ACC112 (cell line): ENCODE data around the gene HARBI1.
"Not testable (repeated sequence)": the region's sequence is repeated elsewhere in the genome, so short reads cannot be mapped to it uniquely, and the experiment has no call there.

Experiments used
- H2AFZ ChIP-seq: fragments of 200-600 bp; sonication (generic); one replicate; pipeline ENCODE4 v1.6.0; 2017; ENCODE audit warnings: antibody characterized with exemption, low read length; ENCODE audit not compliant: unreplicated experiment
- H3K27ac ChIP-seq: fragments of 200-600 bp; sonication (generic); 2 replicates; pipeline ENCODE4 v1.5.1; 2014; ENCODE audit warnings: low read depth, mild to moderate bottlenecking, antibody characterized with exemption, low read length, moderate library complexity
- H3K27me3 ChIP-seq: fragments of 200-600 bp; sonication (generic); 2 replicates; pipeline ENCODE4 v1.6.1; 2014; ENCODE audit warnings: mild to moderate bottlenecking, antibody characterized with exemption, low read length, moderate library complexity, mixed read lengths; ENCODE audit not compliant: insufficient read depth
- H3K36me3 ChIP-seq: fragments of 200-600 bp; sonication (generic); 2 replicates; pipeline ENCODE4 v1.6.1; 2016; ENCODE audit warnings: mild to moderate bottlenecking, antibody characterized with exemption, low read length, moderate library complexity, mixed read lengths; ENCODE audit not compliant: insufficient read depth
- H3K4me1 ChIP-seq: fragments of 200-600 bp; sonication (generic); one replicate; pipeline ENCODE4 v1.6.1; 2016; ENCODE audit warnings: low read length, mixed read lengths; ENCODE audit not compliant: insufficient read depth, unreplicated experiment, control insufficient read depth
- H3K4me3 ChIP-seq: fragments of 200-600 bp; sonication (generic); 2 replicates; pipeline ENCODE4 v1.5.1; 2014; ENCODE audit warnings: mild to moderate bottlenecking, low read depth, low read length
- H3K79me2 ChIP-seq: fragments of 200-600 bp; sonication (generic); one replicate; pipeline ENCODE4 v1.6.0; 2016; ENCODE audit warnings: low read length; ENCODE audit not compliant: control insufficient read depth, unreplicated experiment, insufficient read depth

Gene HARBI1

DNA sequence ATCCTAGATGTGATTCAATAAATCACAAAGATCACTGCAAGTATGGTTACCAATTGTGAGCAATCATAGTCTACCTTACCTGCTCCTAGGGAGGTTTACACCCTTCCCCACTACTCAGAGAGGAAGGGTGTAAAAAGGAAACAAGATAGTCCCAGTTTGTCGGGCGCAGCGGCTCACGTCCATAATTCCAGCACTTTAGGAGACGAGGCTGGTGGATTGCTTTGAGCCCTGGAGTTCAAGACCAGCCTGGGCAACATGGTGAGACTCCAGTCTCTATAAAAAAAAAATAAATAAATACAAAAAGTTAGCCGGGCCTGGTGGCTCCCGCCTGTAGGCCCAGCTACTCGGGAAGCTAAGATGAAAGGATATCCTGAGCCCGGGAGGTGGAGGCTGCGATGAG, 22.2 kb downstream of the HARBI1 start:
- Histone ChIP-seq H3K36me3 (no peaks in the 10 kb centered on the region), H3K27me3 (no peaks in the 10 kb centered on the region), H3K79me2 (peaks cover 39% of the 10 kb centered on the region), H3K4me3 (peak overlapping the region; percentile 99), H2AFZ (peak overlapping the region; percentile 100), H3K27ac (peak overlapping the region; percentile 58; the same call in 1 of the 2 replicates), H3K4me1 (peaks cover 24% of the 10 kb centered on the region)

- Histone ChIP-seq H3K4me3 (peak overlapping the region; percentile 99), H3K27ac (peak overlapping the region; percentile 58), H2AFZ (peak overlapping the region; percentile 100), H3K79me2 (peaks cover 44% of the 10 kb centered on the region), H3K36me3 (no peaks in the 10 kb centered on the region), H3K4me1 (peaks cover 24% of the 10 kb centered on the region), H3K27me3 (no peaks in the 10 kb centered on the region)
These were observed 22.7 kb downstream of the HARBI1 start for GRCh38 chr11:46594374-46594700.

DNA sequence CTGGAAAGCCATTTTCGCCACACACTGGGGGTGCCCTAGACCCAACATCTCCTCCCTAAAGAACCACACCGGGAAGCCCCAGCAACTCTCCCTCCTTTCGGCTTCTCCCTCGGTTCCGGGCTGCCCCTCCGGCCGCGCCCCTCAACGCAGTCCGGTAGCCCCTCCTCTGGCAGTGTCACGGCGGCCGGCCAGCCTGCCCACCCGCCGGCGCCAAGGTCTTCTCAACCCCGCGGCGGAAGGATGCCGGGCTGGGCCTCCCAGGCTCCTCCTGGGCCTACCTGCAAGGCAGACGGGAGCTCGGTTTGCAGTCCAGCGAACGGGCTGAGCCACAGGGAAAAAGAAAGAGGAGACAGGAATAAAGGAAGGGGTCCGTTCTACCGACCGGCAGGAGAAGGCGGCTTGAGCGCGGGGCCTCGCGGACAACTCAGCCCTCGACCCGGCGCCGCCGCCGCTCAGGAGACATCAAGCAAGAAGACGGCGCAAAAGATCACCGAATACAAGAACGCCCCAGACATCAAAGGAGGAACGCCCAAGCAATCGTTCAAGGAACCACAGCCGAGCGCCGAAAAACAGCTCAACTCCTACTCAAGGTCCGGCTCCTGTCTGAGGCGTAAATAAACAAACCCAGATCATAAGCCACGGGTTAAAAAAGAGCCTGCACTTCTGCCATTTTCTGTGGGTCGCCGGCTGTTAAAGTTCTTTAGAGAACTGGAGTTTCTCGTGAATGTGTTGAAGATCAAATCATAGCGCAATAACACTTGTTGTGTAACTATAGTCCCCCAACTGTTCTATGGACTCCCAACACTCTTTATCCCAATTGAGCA, 23.3 kb downstream of the HARBI1 start, which contains the start of gene AMBRA1:
Gene AMBRA1, minus strand, starts transcription at position 474 of the 824 bp plus-strand sequence. CDS start 45,643 bp downstream, outside the sequence.
- Histone ChIP-seq H3K27ac (peak within 1 kb of the TSS; percentile 58), H3K27me3 (no peaks in the 10 kb centered on the region), H3K79me2 (peaks cover 49% of the 10 kb centered on the region), H3K4me3 (peak within 1 kb of the TSS; percentile 99), H3K36me3 (no peaks in the 10 kb centered on the region), H2AFZ (peak within 1 kb of the TSS; percentile 100), H3K4me1 (peaks cover 29% of the 10 kb centered on the region)

DNA sequence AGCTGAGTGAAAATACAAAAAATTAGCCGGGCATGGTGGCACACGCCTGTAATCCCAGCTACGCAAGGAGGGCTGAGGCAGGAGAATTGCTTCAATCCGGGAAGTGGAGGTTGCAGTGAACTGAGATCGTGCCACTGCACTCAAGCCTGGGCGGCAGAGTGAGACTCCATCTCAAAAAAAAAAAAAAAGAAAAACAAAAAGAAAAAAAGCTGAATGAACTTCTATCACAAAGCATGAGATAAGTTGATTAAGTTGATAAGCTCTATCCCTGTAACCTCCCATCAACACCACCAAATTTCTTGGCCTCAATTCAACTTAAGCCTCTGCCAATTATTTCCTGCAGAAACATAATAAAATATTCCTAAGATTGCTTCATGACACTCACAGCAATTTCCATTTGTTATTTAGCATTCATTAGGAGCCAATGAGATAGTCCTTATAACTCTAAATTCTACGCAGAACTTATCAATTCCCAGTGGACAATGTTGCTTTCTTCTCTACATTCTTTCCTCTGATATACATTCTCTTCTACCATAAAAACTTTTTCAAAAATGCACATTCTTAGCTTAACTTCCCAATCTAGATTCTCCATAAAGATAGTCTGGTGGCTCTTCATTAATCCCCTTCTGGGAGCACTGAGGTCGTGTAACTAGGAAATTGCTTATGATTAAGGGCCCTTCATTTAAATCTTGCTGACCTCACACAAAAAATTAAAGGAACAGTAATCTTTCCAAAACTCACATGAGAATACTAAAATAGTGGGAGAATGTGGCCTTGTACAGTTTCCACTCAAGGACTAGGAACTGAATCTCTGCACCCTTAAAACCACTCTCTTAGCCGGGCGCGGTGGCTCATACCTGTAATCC, 26.1 kb downstream of the HARBI1 start:
- H3K4me1 ChIP-seq: peaks cover 29% of the 10 kb centered on the region
- no peaks in the 10 kb centered on the region for H3K27me3 ChIP-seq
- no peak overlapping the region for H3K27ac ChIP-seq
- H3K36me3 ChIP-seq: no peaks in the 10 kb centered on the region
- no peak overlapping the region for H2AFZ ChIP-seq
- H3K4me3 ChIP-seq: peak overlapping the region; percentile 52
- H3K79me2 ChIP-seq: peaks cover 72% of the 10 kb centered on the region

GRCh38 chr11:46588915-46589314, 28.1 kb downstream of the HARBI1 start:
- H3K4me3 ChIP-seq: no peak overlapping the region
- no peak overlapping the region for H2AFZ ChIP-seq
- no peak overlapping the region for H3K27ac ChIP-seq

DNA sequence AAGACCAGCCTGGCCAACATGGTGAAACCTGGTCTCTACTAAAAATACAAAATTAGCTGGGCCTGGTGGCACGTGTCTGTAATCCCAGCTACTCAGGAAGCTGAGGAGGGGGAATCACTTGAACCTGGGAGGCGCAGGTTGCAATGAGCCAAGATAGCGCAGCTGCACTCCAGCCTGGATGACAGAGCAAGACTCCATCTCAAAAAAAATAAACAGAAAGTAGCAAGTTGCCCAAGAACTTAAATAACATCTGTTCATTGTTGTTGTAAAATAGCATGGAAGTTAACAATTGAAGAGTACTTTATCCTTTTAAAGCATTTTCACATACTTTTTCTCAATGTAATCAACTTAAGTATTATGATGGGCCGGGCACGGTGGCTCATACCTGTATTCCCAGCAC, 28.9 kb downstream of the HARBI1 start:
- Histone ChIP-seq H3K4me3 (no peak overlapping the region), H3K36me3 (no peaks in the 10 kb centered on the region), H3K27ac (no peak overlapping the region), H3K27me3 (no peaks in the 10 kb centered on the region), H2AFZ (no peak overlapping the region), H3K4me1 (peaks cover 22% of the 10 kb centered on the region), H3K79me2 (peaks cover 70% of the 10 kb centered on the region)

More at GRCh38 chr11:46588915-46589314, 28.1 kb downstream of the HARBI1 start:
- H3K4me1 ChIP-seq: peaks cover 22% of the 10 kb centered on the region
- no peaks in the 10 kb centered on the region for H3K36me3 ChIP-seq
- peaks cover 77% of the 10 kb centered on the region for H3K79me2 ChIP-seq
- H3K27me3 ChIP-seq: no peaks in the 10 kb centered on the region

GRCh38 chr11:46583513-46583912, 33.5 kb downstream of the HARBI1 start:
- H3K27ac ChIP-seq, H3K36me3 ChIP-seq, H2AFZ ChIP-seq, H3K4me3 ChIP-seq, H3K4me1 ChIP-seq, H3K27me3 ChIP-seq: not testable (repeated sequence)
- H3K79me2 ChIP-seq: peaks cover 55% of the 10 kb centered on the region

DNA sequence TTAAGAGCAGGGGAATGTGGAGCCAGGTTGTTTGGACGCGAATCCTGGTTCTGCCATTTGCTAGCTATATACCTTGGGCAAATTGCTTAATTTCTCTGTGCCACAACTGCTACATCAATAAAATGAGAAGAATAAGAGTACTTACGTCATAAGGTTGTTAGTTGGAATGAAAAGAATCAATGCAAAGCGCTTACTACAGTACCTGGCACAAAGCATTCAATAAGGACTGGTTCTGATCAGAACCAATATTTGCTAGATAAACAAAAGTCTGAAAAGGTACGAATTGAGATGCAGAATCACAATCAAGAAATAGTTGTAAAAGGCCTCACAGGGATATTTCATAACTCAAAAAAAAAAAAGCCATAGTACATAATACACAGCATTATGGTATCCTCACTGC, 34.4 kb downstream of the HARBI1 start:
- H3K27me3 ChIP-seq: no peaks in the 10 kb centered on the region
- H3K79me2 ChIP-seq: peaks cover 53% of the 10 kb centered on the region
- 0 out of 2 replicates have a peak, but pooled peaks cover 9% of the 10 kb centered on the region for H3K36me3 ChIP-seq
- H3K27ac ChIP-seq: no peak overlapping the region
- H2AFZ ChIP-seq: no peak overlapping the region
- H3K4me1 ChIP-seq: no peaks in the 10 kb centered on the region
- H3K4me3 ChIP-seq: no peak overlapping the region

GRCh38 chr11:46577058-46577457, 40.0 kb downstream of the HARBI1 start:
- peaks cover 64% of the 10 kb centered on the region for H3K79me2 ChIP-seq
- H3K27ac ChIP-seq: no peak overlapping the region

DNA sequence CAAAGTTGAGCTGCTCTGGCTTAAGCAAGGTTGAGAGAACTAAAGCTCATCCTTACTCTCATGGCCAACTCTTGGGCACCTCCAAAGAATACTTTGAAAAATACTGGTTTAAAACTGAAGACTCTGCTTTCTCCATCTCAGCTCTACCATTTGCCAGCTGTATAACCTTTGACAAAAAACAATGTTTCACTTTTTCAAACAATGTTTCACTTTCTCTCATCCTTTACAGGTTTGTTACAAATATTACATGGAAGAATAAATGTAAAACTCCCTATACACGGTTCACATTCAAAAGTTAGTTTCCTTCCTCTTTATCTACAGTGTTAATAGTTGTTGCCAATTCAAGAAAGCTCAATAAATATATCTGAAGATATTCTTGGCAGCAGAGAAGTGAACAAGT, 42.4 kb downstream of the HARBI1 start:
- H3K4me1 ChIP-seq: no peaks in the 10 kb centered on the region
- no peak overlapping the region for H2AFZ ChIP-seq
- H3K36me3 ChIP-seq: peaks cover 6% of the 10 kb centered on the region; the same call in 1 of the 2 replicates
- peaks cover 59% of the 10 kb centered on the region for H3K79me2 ChIP-seq
- no peaks in the 10 kb centered on the region for H3K27me3 ChIP-seq
- H3K27ac ChIP-seq: no peak overlapping the region
- no peak overlapping the region for H3K4me3 ChIP-seq

More at GRCh38 chr11:46577058-46577457, 40.0 kb downstream of the HARBI1 start:
- no peak overlapping the region for H3K4me3 ChIP-seq
- no peak overlapping the region for H2AFZ ChIP-seq
- H3K27me3 ChIP-seq: no peaks in the 10 kb centered on the region
- peaks cover 6% of the 10 kb centered on the region; the same call in 1 of the 2 replicates for H3K36me3 ChIP-seq
- no peaks in the 10 kb centered on the region for H3K4me1 ChIP-seq
